GM12878 (cell line): Measurements from ENCODE around the gene GLI2. TPM values are rescaled to one million over a fixed set of nuclear protein-coding genes. Genes with fewer than 3 reads are reported as not detected.

Source experiments
- ATAC-seq: fragments of 200-7000 bp; cut with Tn5 transposase; 3 replicates; pipeline ENCODE4 v1.9.1; 2020; ENCODE audit warnings: mild to moderate bottlenecking, moderate library complexity
- BruUV-seq: library from RNA; stranded (reverse); fragments of 400-500 nt; replicated peaks from 2 replicates; lab custom pipeline; 2021; lab: Mats Ljungman, UMichigan
- CTCF ChIA-PET: fragments of 300-600 bp; sonication (Branson Sonifier 250); formaldehyde crosslinking; extraction: SDS; loops from one replicate; lab custom pipeline; 2021; ENCODE audit warnings: inconsistent platforms; lab: Yijun Ruan, JAX
- POLR2A ChIA-PET: fragments of 350-600 bp; formaldehyde crosslinking; extraction: SDS; loops from one replicate; lab custom pipeline; 2021; ENCODE audit warnings: inconsistent platforms; lab: Charles Lee
- RAD21 ChIA-PET: fragments of 300-600 bp; sonication (Branson Sonifier 250); formaldehyde crosslinking; loops from one replicate; lab custom pipeline; 2023; ENCODE audit warnings: antibody characterized with exemption; ENCODE audit not compliant: unreplicated experiment; lab: Charles Lee
- SMC1A ChIA-PET: fragments of 300-600 bp; sonication (Branson Sonifier 250); formaldehyde crosslinking; loops from one replicate; lab custom pipeline; 2023; ENCODE audit not compliant: unreplicated experiment, uncharacterized antibody; lab: Charles Lee
- DNase-seq: peaks from one replicate; pipeline ENCODE4 v3.0.0-alpha.2; 2011; ENCODE audit warnings: low read depth, low spot score
- FAIRE-seq: peaks from 3 replicates; lab custom pipeline; 2011; peaks lifted over from hg19 to GRCh38; lab: Jason Lieb, UNC
- H2AFZ ChIP-seq: 2 replicates; pipeline ENCODE4 v1.6.0; 2011; ENCODE audit warnings: low read depth, low read length, control low read depth; ENCODE audit not compliant: control insufficient read depth
- H3K27ac ChIP-seq: 2 replicates; pipeline ENCODE4 v1.5.1; 2011; ENCODE audit warnings: control low read depth; ENCODE audit not compliant: control insufficient read depth, insufficient read depth
- H3K27me3 ChIP-seq, 2 experiments: replicated peaks in 1 of 2; 2 replicates each; pipeline versions ENCODE4 v1.6.0 to v1.6.1; 2011; ENCODE audit warnings: low read length in 1 of 2; ENCODE audit not compliant: control insufficient read depth in 2 of 2, insufficient read depth in 2 of 2
- H3K36me3 ChIP-seq, 2 experiments: 2 replicates each; pipeline ENCODE4 v1.5.1; 2011; ENCODE audit warnings: low read length in 1 of 2; ENCODE audit not compliant: control insufficient read depth in 2 of 2, insufficient read depth in 2 of 2
- H3K4me1 ChIP-seq: 2 replicates; pipeline ENCODE4 v1.6.1; 2011; ENCODE audit warnings: mild to moderate bottlenecking, low read length, moderate library complexity, mixed read lengths; ENCODE audit not compliant: control insufficient read depth, insufficient read depth
- H3K4me2 ChIP-seq: 2 replicates; pipeline ENCODE4 v1.6.0; 2011; ENCODE audit warnings: control low read depth; ENCODE audit not compliant: control insufficient read depth, insufficient read depth
- H3K4me3 ChIP-seq: fragments of 200-600 bp; sonication (generic); 2 replicates; pipeline ENCODE4 v1.5.1; 2016
- H3K79me2 ChIP-seq: 2 replicates; pipeline ENCODE4 v1.6.0; 2011; ENCODE audit warnings: low read length; ENCODE audit not compliant: control insufficient read depth, insufficient read depth
- H3K9ac ChIP-seq: 2 replicates; pipeline ENCODE4 v1.8.0; 2011; ENCODE audit warnings: low read length, control low read depth, mixed read lengths; ENCODE audit not compliant: control insufficient read depth, insufficient read depth
- H3K9me3 ChIP-seq: replicated peaks from 3 replicates; pipeline ENCODE4 v1.5.1; 2011; ENCODE audit warnings: mild to moderate bottlenecking, low read length; ENCODE audit not compliant: control insufficient read depth, insufficient read depth
- H4K20me1 ChIP-seq: 2 replicates; pipeline ENCODE4 v1.6.0; 2011; ENCODE audit not compliant: control insufficient read depth, insufficient read depth
- BMI1 ChIP-seq: fragments of 450-650 bp; IDR thresholded peaks from 2 replicates; pipeline ENCODE4 v1.6.1; 2016; ENCODE audit warnings: mild to moderate bottlenecking, moderate library complexity, borderline replicate concordance
- ESRRA ChIP-seq: IDR thresholded peaks from 2 replicates; pipeline ENCODE4 v1.6.1; 2012; ENCODE audit warnings: mild to moderate bottlenecking, low read length, improper control_type of control experiment
- PAX8 ChIP-seq: fragments of 450-650 bp; IDR thresholded peaks from 2 replicates; pipeline ENCODE4 v1.6.1; 2017; ENCODE audit warnings: mild to moderate bottlenecking, moderate library complexity
- POLR2AphosphoS5 ChIP-seq: IDR thresholded peaks from 2 replicates; pipeline ENCODE4 v1.6.1; 2011; ENCODE audit warnings: mild to moderate bottlenecking, low read length, inconsistent platforms
- SIN3A ChIP-seq: IDR thresholded peaks from 2 replicates; pipeline ENCODE4 v1.6.1; 2012; ENCODE audit warnings: low read depth, low read length, improper control_type of control experiment
- TAF1 ChIP-seq: IDR thresholded peaks from 2 replicates; pipeline ENCODE4 v1.6.1; 2011; ENCODE audit warnings: mild to moderate bottlenecking, low read depth, low read length, borderline replicate concordance
- WGBS: methylation state at CpG from one replicate; pipeline ENCODE4 v1.1.6; 2016; ENCODE audit warnings: low lambda C conversion rate; ENCODE audit not compliant: insufficient replicate concordance, insufficient coverage; ENCODE audit errors: missing lambda C conversion rate; 5-methylcytosine and 5-hydroxymethylcytosine counted together
- in situ Hi-C: fragments of 300-500 bp; cut with MboI; formaldehyde crosslinking; loops from 9 replicates; pipeline ENCODE4 v1.14.3; 2018; ENCODE audit warnings: mixed read lengths
- intact Hi-C: fragments of 100-400 bp; cut with micrococcal nuclease; formaldehyde crosslinking; loops from one replicate; pipeline ENCODE4 v1.14.2; 2022; ENCODE audit not compliant: unreplicated experiment
- polyA plus RNA-seq, 11 experiments: library from polyadenylated mRNA; depleted of rRNA in 4 of 11; unstranded in 6 of 11; stranded (reverse) in 5 of 11; fragments of >200 nt; fragmentation: Nextera tagmentation in 4 of 11; fragmentation: Illumina TruSeq in 1 of 11; extraction: Ambion mirVana in 4 of 11; extraction: Trizol in 1 of 11; gene quantifications; 1 replicate in 1 of 11; 2 replicates in 10 of 11; pipeline versions ENCODE4 v1.2.1 to v1.2.3, GENCODE V29; 2011 to 2016; ENCODE audit warnings: inconsistent platforms in 2 of 11, missing spikeins in 2 of 11, low read depth in 1 of 11
- total RNA-seq, 4 experiments: library from RNA; depleted of rRNA in 3 of 4; stranded (reverse); fragments of >200 nt in 3 of 4; fragmentation: Illumina TruSeq in 1 of 4; extraction: Trizol in 1 of 4; gene quantifications; 2 replicates each; pipeline versions ENCODE4 v1.2.1 to v1.2.3, GENCODE V29; 2013 to 2021
- TF ChIP-seq, protein P1 (sequence below): fragments of 450-650 bp; IDR thresholded peaks from 2 replicates; pipeline ENCODE4 v1.6.1; 2017; ENCODE audit warnings: borderline replicate concordance

The GLI2 gene
- total and polyA plus RNA-seq, 10 of the 15 experiments (the other 5 are each of a cell fraction or from before 2014, with no cell fraction given) = 0.01 TPM; not detected in 9

DNA sequence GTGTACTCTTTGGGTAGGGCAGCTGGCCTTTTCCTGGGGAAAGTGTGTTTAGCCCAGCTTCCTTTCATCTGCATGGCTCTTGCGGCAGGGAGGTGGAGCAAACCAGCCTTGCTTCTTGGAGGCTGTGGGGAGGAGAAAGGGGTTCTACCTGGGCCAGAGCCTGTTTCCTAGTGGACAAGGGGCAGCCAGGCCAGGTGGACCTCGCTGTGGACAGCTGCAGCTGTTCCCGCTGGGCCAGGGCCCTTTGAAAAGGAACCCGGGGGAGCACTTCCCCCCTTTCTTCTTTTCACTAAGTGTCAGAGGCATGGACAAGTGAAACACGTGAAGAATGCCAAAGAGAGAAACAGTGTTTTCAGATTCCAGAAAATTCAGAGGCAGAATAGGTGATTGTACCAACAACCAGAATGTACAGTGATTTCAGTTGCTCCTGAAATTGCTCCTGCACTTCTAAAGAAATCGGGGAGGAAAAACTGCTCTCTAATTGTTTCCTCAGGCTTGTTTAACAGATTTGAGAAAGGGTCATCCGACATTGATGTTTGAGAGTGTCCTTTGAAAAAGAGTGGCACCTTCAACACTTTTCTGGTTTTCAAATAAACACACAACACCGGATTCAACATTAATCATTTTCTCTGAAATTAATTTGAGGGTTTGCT is 3.9 kb downstream of the GLI2 start:
- ChIA-PET POLR2A (no interaction called here), RAD21 (no interaction called here), SMC1A (no interaction called here), CTCF (no interaction called here)
- in situ Hi-C loops (no loop called here), intact Hi-C loops (no loop called here)
- no peak for DNase-seq
- Histone ChIP-seq H3K27ac (no peak overlapping the region), H3K9me3 (no peaks in the 10 kb centered on the region), H3K36me3 (no peaks in the 10 kb centered on the region), H3K4me1 (no peaks in the 10 kb centered on the region), H3K27me3 (peaks cover 22 to 24% of the 10 kb centered on the region in 2 experiments), H3K4me3 (no peak overlapping the region), H2AFZ (no peak overlapping the region), H3K9ac (no peak overlapping the region), H3K4me2 (no peak overlapping the region), H4K20me1 (no peaks in the 10 kb centered on the region), H3K79me2 (no peaks in the 10 kb centered on the region)
- 24% methylated on average over 8 of the region's 8 CpGs for WGBS
- no TSS peak for BruUV-seq
- no peak for FAIRE-seq
- TF ChIP-seq POLR2AphosphoS5 = no peak
- TF ChIP-seq TAF1 = no peak
- no peak for TF ChIP-seq ESRRA
- TF ChIP-seq, protein P1, sequence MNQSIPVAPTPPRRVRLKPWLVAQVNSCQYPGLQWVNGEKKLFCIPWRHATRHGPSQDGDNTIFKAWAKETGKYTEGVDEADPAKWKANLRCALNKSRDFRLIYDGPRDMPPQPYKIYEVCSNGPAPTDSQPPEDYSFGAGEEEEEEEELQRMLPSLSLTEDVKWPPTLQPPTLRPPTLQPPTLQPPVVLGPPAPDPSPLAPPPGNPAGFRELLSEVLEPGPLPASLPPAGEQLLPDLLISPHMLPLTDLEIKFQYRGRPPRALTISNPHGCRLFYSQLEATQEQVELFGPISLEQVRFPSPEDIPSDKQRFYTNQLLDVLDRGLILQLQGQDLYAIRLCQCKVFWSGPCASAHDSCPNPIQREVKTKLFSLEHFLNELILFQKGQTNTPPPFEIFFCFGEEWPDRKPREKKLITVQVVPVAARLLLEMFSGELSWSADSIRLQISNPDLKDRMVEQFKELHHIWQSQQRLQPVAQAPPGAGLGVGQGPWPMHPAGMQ = no peak
- no peak for TF ChIP-seq BMI1
- ATAC-seq = no peak

- H3K4me3 ChIP-seq = no peak overlapping the region
- H3K27ac ChIP-seq = no peak overlapping the region
- H3K4me1 ChIP-seq = no peaks in the 10 kb centered on the region
- TF ChIP-seq SIN3A (no peak), PAX8 (no peak)
- TF ChIP-seq, all 136 proteins: peak for 0
- H4K20me1 ChIP-seq = no peaks in the 10 kb centered on the region
- ChIA-PET CTCF (interaction anchor here (0.8 kb wide), 1 partner anchor 30 kb away, joined by 6 read pairs; no protein-coding TSS in a partner anchor), RAD21 (no interaction called here), SMC1A (interaction anchor here (0.6 kb wide), 1 partner anchor 563 kb away, joined by 3 read pairs; no protein-coding TSS in a partner anchor), POLR2A (no interaction called here)
- in situ Hi-C loops (no loop called here), intact Hi-C loops (no loop called here)
- H3K9ac ChIP-seq = no peak overlapping the region
- no peak overlapping the region for H3K4me2 ChIP-seq
- BruUV-seq = no TSS peak
- no peaks in the 10 kb centered on the region for H3K9me3 ChIP-seq
- 43% methylated on average over 8 of the region's 8 CpGs for WGBS
- H3K36me3 ChIP-seq = no peaks in the 10 kb centered on the region
- no peaks in the 10 kb centered on the region for H3K79me2 ChIP-seq
- FAIRE-seq (no peak), ATAC-seq (no peak), DNase-seq (no peak)
- no peak overlapping the region for H2AFZ ChIP-seq
- peaks cover 22 to 24% of the 10 kb centered on the region in 2 experiments for H3K27me3 ChIP-seq
Observed at GRCh38 chr2:120740375-120740764, 4.7 kb downstream of the GLI2 start.
